H1 (cell line): ENCODE measurements around the gene PLEKHN1. TPM values are rescaled to one million over a fixed set of nuclear protein-coding genes. Genes with fewer than 3 reads are reported as not detected.

Experiments used
- CTCF ChIA-PET: fragments of 300-600 bp; sonication (Branson Sonifier 250); formaldehyde crosslinking; loops from one replicate; lab custom pipeline; 2021; ENCODE audit not compliant: partially characterized antibody; lab: Charles Lee
- POLR2A ChIA-PET: fragments of 300-600 bp; sonication (Branson Sonifier 250); formaldehyde crosslinking; loops from one replicate; lab custom pipeline; 2021; ENCODE audit warnings: inconsistent platforms; ENCODE audit not compliant: partially characterized antibody; lab: Charles Lee
- DNase-seq, 2 experiments: peaks; one replicate each; pipeline versions ENCODE4 v3.0.0 to v3.0.0-alpha.2; 2010 to 2022; ENCODE audit warnings: low spot score in 2 of 2, low read depth in 1 of 2, mixed read lengths in 1 of 2
- FAIRE-seq: peaks from 2 replicates; lab custom pipeline; 2011; peaks lifted over from hg19 to GRCh38; lab: Jason Lieb, UNC
- H2AFZ ChIP-seq: 2 replicates; pipeline ENCODE4 v1.8.1; 2012; ENCODE audit warnings: low read length, inconsistent platforms
- H2AK5ac ChIP-seq: 2 replicates; pipeline ENCODE4 v1.6.1; 2013; ENCODE audit warnings: low read depth, low read length
- H2BK120ac ChIP-seq: replicated peaks from 2 replicates; pipeline ENCODE3; 2013; ENCODE audit warnings: low read depth, low read length, inconsistent platforms
- H2BK12ac ChIP-seq: 2 replicates; pipeline ENCODE4 v1.6.1; 2013; ENCODE audit warnings: low read depth, low read length
- H2BK15ac ChIP-seq: 2 replicates; pipeline ENCODE4 v1.6.1; 2013; ENCODE audit warnings: low read length
- H2BK20ac ChIP-seq: 2 replicates; pipeline ENCODE4 v1.6.1; 2013; ENCODE audit warnings: low read length
- H2BK5ac ChIP-seq: 2 replicates; pipeline ENCODE4 v1.6.1; 2013; ENCODE audit warnings: low read depth, low read length
- H3K14ac ChIP-seq: 2 replicates; pipeline ENCODE4 v1.6.1; 2013; ENCODE audit warnings: inconsistent platforms; ENCODE audit not compliant: insufficient read length
- H3K18ac ChIP-seq: 2 replicates; pipeline ENCODE4 v1.6.1; 2013; ENCODE audit warnings: low read length; ENCODE audit errors: extremely low read depth
- H3K23ac ChIP-seq: 2 replicates; pipeline ENCODE4 v1.6.1; 2013; ENCODE audit warnings: inconsistent platforms; ENCODE audit not compliant: insufficient read length
- H3K23me2 ChIP-seq: 2 replicates; pipeline ENCODE4 v1.6.1; 2013; ENCODE audit warnings: low read depth, low read length
- H3K27ac ChIP-seq: 2 replicates; pipeline ENCODE4 v1.6.1; 2011; ENCODE audit warnings: low read depth, low read length, inconsistent platforms
- H3K27me3 ChIP-seq, 4 experiments: replicated peaks in 1 of 4; 1 replicate in 1 of 4; 2 replicates in 3 of 4; pipeline versions ENCODE4 v1.6.1 to v1.8.1; 2011 to 2013; ENCODE audit warnings: low read length in 3 of 4, mild to moderate bottlenecking in 3 of 4, inconsistent platforms in 2 of 4, mixed read lengths in 2 of 4, moderate library complexity in 1 of 4; ENCODE audit not compliant: control insufficient read depth in 3 of 4, insufficient read depth in 3 of 4; ENCODE audit errors: extremely low read depth in 1 of 4
- H3K36me3 ChIP-seq, 4 experiments: 2 replicates each; pipeline versions ENCODE4 v1.6.1 to v1.8.1; 2011 to 2013; ENCODE audit warnings: mild to moderate bottlenecking in 4 of 4, low read length in 3 of 4, moderate library complexity in 2 of 4, control low read depth in 1 of 4, inconsistent platforms in 1 of 4; ENCODE audit not compliant: insufficient read depth in 4 of 4, control insufficient read depth in 2 of 4
- H3K4ac ChIP-seq: replicated peaks from 2 replicates; pipeline ENCODE3; 2013; ENCODE audit warnings: low read length, low read depth, mixed read lengths, inconsistent platforms; ENCODE audit not compliant: insufficient read length
- H3K4me1 ChIP-seq, 4 experiments: replicated peaks in 1 of 4; 1 replicate in 1 of 4; 2 replicates in 3 of 4; pipeline versions ENCODE4 v1.6.1 to v1.8.1; 2011 to 2013; ENCODE audit warnings: low read length in 3 of 4, inconsistent platforms in 2 of 4, mixed read lengths in 1 of 4; ENCODE audit not compliant: insufficient read depth in 4 of 4, control insufficient read depth in 3 of 4
- H3K4me2 ChIP-seq, 2 experiments: 2 replicates each; pipeline versions ENCODE4 v1.6.1 to v1.8.1; 2011 to 2013; ENCODE audit warnings: low read depth in 2 of 2, low read length in 2 of 2, control low read depth in 1 of 2, inconsistent platforms in 1 of 2, mild to moderate bottlenecking in 1 of 2; ENCODE audit not compliant: insufficient read depth in 1 of 2
- H3K4me3 ChIP-seq, 4 experiments: fragments of 200-600, 300-600 bp in 1 of 4; sonication (generic), shearing (Covaris generic), sonication (Bioruptor Twin) in 1 of 4; 2 replicates each; pipeline versions ENCODE4 v1.5.1 to v1.8.1; 2011 to 2016; ENCODE audit warnings: low read length in 4 of 4, low read depth in 3 of 4, control low read depth in 2 of 4, inconsistent platforms in 2 of 4, mild to moderate bottlenecking in 2 of 4, mixed read lengths in 1 of 4, moderate library complexity in 1 of 4; ENCODE audit not compliant: insufficient read depth in 2 of 4; ENCODE audit errors: extremely low read depth in 1 of 4
- H3K56ac ChIP-seq: replicated peaks from 2 replicates; pipeline ENCODE3; 2013; ENCODE audit warnings: low read depth, mild to moderate bottlenecking, mixed read lengths, low read length, inconsistent platforms; ENCODE audit not compliant: insufficient read length
- H3K79me1 ChIP-seq: 2 replicates; pipeline ENCODE4 v1.6.1; 2013; ENCODE audit warnings: low read depth, low read length, control low read depth
- H3K79me2 ChIP-seq, 2 experiments: 2 replicates each; pipeline versions ENCODE4 v1.6.1 to v1.8.1; 2012 to 2013; ENCODE audit warnings: low read length in 2 of 2, mild to moderate bottlenecking in 2 of 2, inconsistent platforms in 1 of 2; ENCODE audit not compliant: insufficient read depth in 2 of 2, control insufficient read depth in 1 of 2
- H3K9ac ChIP-seq, 4 experiments: replicated peaks in 1 of 4; 1 replicate in 1 of 4; 2 replicates in 3 of 4; pipeline versions ENCODE4 v1.6.1 to v1.8.1; 2011 to 2013; ENCODE audit warnings: low read depth in 3 of 4, low read length in 3 of 4, control low read depth in 2 of 4, mild to moderate bottlenecking in 2 of 4, moderate library complexity in 2 of 4, inconsistent platforms in 1 of 4; ENCODE audit errors: extremely low read depth in 1 of 4
- H3K9me3 ChIP-seq, 2 experiments: 2 replicates each; pipeline versions ENCODE4 v1.6.1 to v1.8.1; 2012 to 2013; ENCODE audit warnings: mild to moderate bottlenecking in 2 of 2, moderate library complexity in 2 of 2, control low read depth in 1 of 2, inconsistent platforms in 1 of 2, low read depth in 1 of 2, low read length in 1 of 2, mixed read lengths in 1 of 2; ENCODE audit not compliant: insufficient read depth in 2 of 2
- H4K20me1 ChIP-seq, 2 experiments: replicated peaks in 1 of 2; 2 replicates each; pipeline versions ENCODE3 to v1.8.1; 2011 to 2013; ENCODE audit warnings: inconsistent platforms in 2 of 2, low read length in 2 of 2, mild to moderate bottlenecking in 1 of 2; ENCODE audit not compliant: insufficient read depth in 2 of 2, control insufficient read depth in 1 of 2
- H4K5ac ChIP-seq: 2 replicates; pipeline ENCODE4 v1.6.1; 2013; ENCODE audit warnings: low read length, low read depth, mixed read lengths, inconsistent platforms; ENCODE audit not compliant: insufficient read length
- H4K8ac ChIP-seq: 2 replicates; pipeline ENCODE4 v1.8.0; 2013; ENCODE audit warnings: mild to moderate bottlenecking, moderate library complexity, low read length, inconsistent platforms; ENCODE audit not compliant: insufficient read depth; ENCODE audit errors: extremely low read depth
- H4K91ac ChIP-seq: replicated peaks from 2 replicates; pipeline ENCODE3; 2013; ENCODE audit warnings: low read length, mixed read lengths, inconsistent platforms; ENCODE audit not compliant: insufficient read length
- BCL11A ChIP-seq, 2 experiments: IDR thresholded peaks; one replicate each; pipeline ENCODE4 v1.6.1; 2011; ENCODE audit warnings: low read depth in 2 of 2, low read length in 2 of 2, mild to moderate bottlenecking in 2 of 2
- CEBPB ChIP-seq: IDR thresholded peaks from 2 replicates; pipeline ENCODE4 v1.6.1; 2012; ENCODE audit warnings: low read depth, low read length
- GABPA ChIP-seq: IDR thresholded peaks from 2 replicates; pipeline ENCODE4 v1.6.1; 2011; ENCODE audit warnings: mild to moderate bottlenecking, low read length, moderate library complexity, borderline replicate concordance; ENCODE audit not compliant: insufficient read depth
- NANOG ChIP-seq: IDR thresholded peaks from 2 replicates; pipeline ENCODE4 v1.6.1; 2011; ENCODE audit warnings: low read length, low read depth, mild to moderate bottlenecking, inconsistent platforms; ENCODE audit not compliant: insufficient read depth, poor library complexity, severe bottlenecking
- RNF2 ChIP-seq: fragments of 200-900, 300-1000 bp; sonication (generic); IDR thresholded peaks from 2 replicates; pipeline ENCODE4 v1.7.1; 2016; ENCODE audit warnings: borderline replicate concordance, low read depth, mild to moderate bottlenecking, antibody characterized with exemption, low read length; ENCODE audit not compliant: poor library complexity, severe bottlenecking; ENCODE audit errors: missing control alignments
- SIN3A ChIP-seq, 2 experiments: IDR thresholded peaks in 1 of 2; conservative IDR thresholded peaks in 1 of 2; 2 replicates each; pipeline ENCODE4 v1.6.1; 2011 to 2012; ENCODE audit warnings: low read length in 2 of 2, improper control_type of control experiment in 1 of 2, low read depth in 1 of 2, mild to moderate bottlenecking in 1 of 2
- USF2 ChIP-seq: IDR thresholded peaks from 2 replicates; pipeline ENCODE4 v1.6.1; 2011; ENCODE audit warnings: low read length, improper control_type of control experiment
- WGBS, 2 experiments: shearing (Covaris generic) in 1 of 2; methylation state at CpG; one replicate each; pipeline versions ENCODE4 v1.1.6 to v1.1.7; 2013 to 2015; ENCODE audit warnings: low lambda C conversion rate in 2 of 2, mixed read lengths in 2 of 2, inconsistent platforms in 1 of 2, low coverage in 1 of 2, missing lambda C conversion rate in 1 of 2; ENCODE audit not compliant: insufficient replicate concordance in 2 of 2, insufficient coverage in 1 of 2, insufficient read length in 1 of 2; ENCODE audit errors: extremely low coverage in 1 of 2, missing lambda C conversion rate in 1 of 2; 5-methylcytosine and 5-hydroxymethylcytosine counted together
- polyA plus RNA-seq, 7 experiments: library from polyadenylated mRNA; depleted of rRNA in 3 of 7; stranded (reverse) in 5 of 7; unstranded in 2 of 7; fragments of >200 nt in 5 of 7; fragments of 200-250 nt in 2 of 7; gene quantifications; 1 replicate in 5 of 7; 2 replicates in 1 of 7; 4 replicates in 1 of 7; pipeline versions ENCODE4 v1.2.1 to v1.2.3, GENCODE V29; 2011 to 2013; ENCODE audit warnings: missing spikeins in 2 of 7, mixed read lengths in 2 of 7
- total RNA-seq: library from RNA; stranded (reverse); fragmentation: NEBNext Ultra II Directional; extraction: Animal tissue kit (Norgen Biotek cat#: 25700); gene quantifications from 2 replicates; pipeline ENCODE4 v1.2.1, GENCODE V29; 2021

The PLEKHN1 gene
- total and polyA plus RNA-seq, 2 of the 8 experiments (the other 6 are each of a cell fraction or from before 2014, with no cell fraction given) = 0.39 to 1.5 TPM

GRCh38 chr1:971751-972506, 5.6 kb downstream of the PLEKHN1 start:
- peaks cover 7 to 56% (median 42%) of the 10 kb centered on the region in 4 experiments for H3K27me3 ChIP-seq
- CTCF ChIA-PET = interaction anchor here (0.5 to 7.0 kb wide), 7 partner anchors 11 to 287 kb away, joined by 3 to 53 read pairs (median 3); partner anchors contain the start of gene PERM1
- FAIRE-seq = no peak

More at GRCh38 chr1:971751-972506, 5.6 kb downstream of the PLEKHN1 start:
- Histone ChIP-seq H3K4me2 (no peak overlapping the region), H3K79me2 (peaks cover 0 to 3% of the 10 kb centered on the region in 2 experiments; a peak in 1 of 4 replicates), H3K4ac (no peak overlapping the region), H4K91ac (no peak overlapping the region), H3K14ac (no peak overlapping the region), H4K5ac (no peak overlapping the region), H3K23me2 (peaks cover 7% of the 10 kb centered on the region; the same call in 1 of the 2 replicates), H4K8ac (no peak overlapping the region), H2AFZ (no peak overlapping the region), H3K27ac (no peak overlapping the region), H2BK5ac (no peak overlapping the region), H3K79me1 (no peaks in the 10 kb centered on the region; the same call in 1 of the 2 replicates), H2BK15ac (no peak overlapping the region), H3K36me3 (no peaks in the 10 kb centered on the region), H3K18ac (no peak overlapping the region), H3K4me1 (peaks cover 0 to 16% (median 8%) of the 10 kb centered on the region in 4 experiments; a peak in 4 of 7 replicates), H3K9ac (no peak overlapping the region), H2BK120ac (no peak overlapping the region), H2BK20ac (no peak overlapping the region), H3K23ac (no peak overlapping the region), H3K9me3 (no peaks in the 10 kb centered on the region), H3K4me3 (no peak overlapping the region), H3K56ac (no peak overlapping the region), H4K20me1 (peaks cover 0 to 20% of the 10 kb centered on the region in 2 experiments), H2BK12ac (no peak overlapping the region), H2AK5ac (no peak overlapping the region)
- TF ChIP-seq GABPA (no peak), BCL11A (IDR thresholded peaks at IDR 0.05; ENCODE audit: low read depth in 2 of 2, low read length in 2 of 2) (no peak), CEBPB (no peak), SIN3A (conservative IDR thresholded peaks at IDR 0.05 in 1 of 2, IDR thresholded peaks at IDR 0.05 in 1 of 2; ENCODE audit: low read depth in 1 of 2, low read length in 2 of 2) (no peak), USF2 (no peak), RNF2 (no peak), NANOG (no peak)
- DNase-seq = no peak
- POLR2A ChIA-PET = interaction anchor here (0.8 to 1.5 kb wide), 3 partner anchors 11 to 31 kb away, joined by 3 to 4 read pairs (median 3); no protein-coding TSS in a partner anchor
- WGBS, 2 experiments = 92% methylated on average over 22 of the region's 34 CpGs; no CpG with 5 or more reads in 1 of the 2 experiments
